Left ventricle myocardium inferior (tissue), 1 donor: ENCODE data around the gene EPN2. TPM values are rescaled to one million over a fixed set of nuclear protein-coding genes. Genes with fewer than 3 reads are reported as not detected.

ENCODE experiments used
- DNase-seq: peaks from one replicate; pipeline ENCODE4 v3.0.0-alpha.2; 2020
- H3K27ac ChIP-seq: fragments of 200-600 bp; replicated peaks from 2 replicates; pipeline ENCODE4 v1.8.0; 2021
- H3K27me3 ChIP-seq: fragments of 200-600 bp; 2 replicates; pipeline ENCODE4 v1.8.0; 2021; ENCODE audit warnings: low read depth
- H3K36me3 ChIP-seq: fragments of 200-600 bp; 2 replicates; pipeline ENCODE4 v1.8.0; 2021
- H3K4me1 ChIP-seq: fragments of 200-600 bp; 2 replicates; pipeline ENCODE4 v1.8.0; 2021
- H3K4me3 ChIP-seq: fragments of 200-600 bp; 2 replicates; pipeline ENCODE4 v1.8.0; 2021; ENCODE audit warnings: mild to moderate bottlenecking, moderate library complexity
- H3K9me3 ChIP-seq: fragments of 200-600 bp; replicated peaks from 2 replicates; pipeline ENCODE4 v1.8.0; 2021
- CTCF ChIP-seq: fragments of 200-600 bp; IDR thresholded peaks from 2 replicates; pipeline ENCODE4 v1.8.0; 2021; ENCODE audit warnings: antibody characterized with exemption, mild to moderate bottlenecking, borderline replicate concordance
- intact Hi-C: fragments of 100-400 bp; cut with micrococcal nuclease; formaldehyde crosslinking; loops from one replicate; pipeline ENCODE4 v1.11.0; 2022
- total RNA-seq: library from RNA; stranded (reverse); fragmentation: NEBNext Ultra II Directional; extraction: Animal tissue kit (Norgen Biotek cat#: 25700); gene quantifications from one replicate; pipeline ENCODE4 v1.2.1, GENCODE V29; 2021
- donor health status: DM: no; HTN: yes; CAD: no; lungs with severe emphysema.

EPN2 gene
- total RNA-seq, 1 donor from 2014 or later: 71.7 TPM

- Histone ChIP-seq H3K36me3 (peaks cover 2% of the 10 kb centered on the region), H3K4me1 (peaks cover 85% of the 10 kb centered on the region), H3K4me3 (no peak overlapping the region), H3K27me3 (no peaks in the 10 kb centered on the region), H3K9me3 (no peaks in the 10 kb centered on the region), H3K27ac (peak overlapping the region; percentile 70)
- no peak for TF ChIP-seq CTCF
- intact Hi-C loops: no loop called here
- DNase-seq: no peak
These were observed 67.6 kb downstream of the EPN2 start for GRCh38 chr17:19304751-19305150.

- no peak for TF ChIP-seq CTCF
- Histone ChIP-seq H3K36me3 (peaks cover 7% of the 10 kb centered on the region), H3K9me3 (no peaks in the 10 kb centered on the region), H3K27ac (peak overlapping the region; percentile 70), H3K27me3 (no peaks in the 10 kb centered on the region), H3K4me1 (peaks cover 86% of the 10 kb centered on the region), H3K4me3 (no peak overlapping the region)
- DNase-seq: no peak
- intact Hi-C loops: no loop called here
These were observed 68.1 kb downstream of the EPN2 start for GRCh38 chr17:19305256-19305655.

GRCh38 chr17:19305761-19306159, 68.6 kb downstream of the EPN2 start:
- H3K9me3 ChIP-seq: no peaks in the 10 kb centered on the region
- no peak overlapping the region for H3K4me3 ChIP-seq
- H3K27ac ChIP-seq: peak overlapping the region; percentile 70
- intact Hi-C loops: no loop called here
- no peak for TF ChIP-seq CTCF
- peaks cover 7% of the 10 kb centered on the region for H3K36me3 ChIP-seq
- H3K4me1 ChIP-seq: peaks cover 89% of the 10 kb centered on the region
- no peak for DNase-seq
- H3K27me3 ChIP-seq: no peaks in the 10 kb centered on the region

GRCh38 chr17:19306160-19307111, 69.3 kb downstream of the EPN2 start:
- TF ChIP-seq CTCF: no peak
- peak overlapping the region; percentile 70 for H3K27ac ChIP-seq
- H3K4me3 ChIP-seq: no peak overlapping the region
- peaks cover 89% of the 10 kb centered on the region for H3K4me1 ChIP-seq
- H3K36me3 ChIP-seq: peaks cover 12% of the 10 kb centered on the region
- no peaks in the 10 kb centered on the region for H3K9me3 ChIP-seq
- no peaks in the 10 kb centered on the region for H3K27me3 ChIP-seq
- intact Hi-C loops: no loop called here
- DNase-seq: no peak

- Histone ChIP-seq H3K4me1 (peaks cover 87% of the 10 kb centered on the region), H3K36me3 (peaks cover 23% of the 10 kb centered on the region), H3K27ac (no peak overlapping the region), H3K4me3 (no peak overlapping the region), H3K9me3 (no peaks in the 10 kb centered on the region), H3K27me3 (no peaks in the 10 kb centered on the region)
- intact Hi-C loops: no loop called here
- no peak for TF ChIP-seq CTCF
- DNase-seq: no peak
These were observed 70.4 kb downstream of the EPN2 start for GRCh38 chr17:19307521-19307920.
